ENCODE data around the gene DDX1. TPM values are rescaled to one million over a fixed set of nuclear protein-coding genes. Genes with fewer than 3 reads are reported as not detected.
A peak's percentile ranks its signal among the peaks of the same experiment; 100 is the strongest.

DDX1 gene
- total and polyA plus RNA-seq, 9 of the 15 experiments (the other 6 are each of a cell fraction or from before 2014, with no cell fraction given), result 116 to 277 (median 232) TPM

DNA sequence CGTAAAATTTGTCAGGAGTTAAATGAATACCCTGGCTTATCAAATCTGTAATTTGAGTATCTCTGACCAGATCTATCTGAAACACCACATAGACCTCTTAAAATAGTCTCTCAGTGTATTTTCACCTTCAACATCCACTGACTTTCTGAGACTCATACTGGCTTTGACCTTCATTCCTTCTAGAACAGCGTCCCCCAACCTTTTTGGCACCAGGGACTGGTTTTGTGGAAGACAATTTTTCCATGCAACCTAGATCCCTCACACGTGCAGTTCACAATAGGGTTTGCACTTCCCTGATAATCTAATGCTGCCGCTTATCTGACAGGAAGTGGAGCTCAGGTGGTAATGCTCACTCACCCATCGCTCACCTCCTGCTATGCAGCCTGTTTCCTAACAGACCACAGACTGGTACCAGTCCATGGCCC is 33.8 kb upstream of the DDX1 start (continued):
- TF ChIP-seq, protein P1, sequence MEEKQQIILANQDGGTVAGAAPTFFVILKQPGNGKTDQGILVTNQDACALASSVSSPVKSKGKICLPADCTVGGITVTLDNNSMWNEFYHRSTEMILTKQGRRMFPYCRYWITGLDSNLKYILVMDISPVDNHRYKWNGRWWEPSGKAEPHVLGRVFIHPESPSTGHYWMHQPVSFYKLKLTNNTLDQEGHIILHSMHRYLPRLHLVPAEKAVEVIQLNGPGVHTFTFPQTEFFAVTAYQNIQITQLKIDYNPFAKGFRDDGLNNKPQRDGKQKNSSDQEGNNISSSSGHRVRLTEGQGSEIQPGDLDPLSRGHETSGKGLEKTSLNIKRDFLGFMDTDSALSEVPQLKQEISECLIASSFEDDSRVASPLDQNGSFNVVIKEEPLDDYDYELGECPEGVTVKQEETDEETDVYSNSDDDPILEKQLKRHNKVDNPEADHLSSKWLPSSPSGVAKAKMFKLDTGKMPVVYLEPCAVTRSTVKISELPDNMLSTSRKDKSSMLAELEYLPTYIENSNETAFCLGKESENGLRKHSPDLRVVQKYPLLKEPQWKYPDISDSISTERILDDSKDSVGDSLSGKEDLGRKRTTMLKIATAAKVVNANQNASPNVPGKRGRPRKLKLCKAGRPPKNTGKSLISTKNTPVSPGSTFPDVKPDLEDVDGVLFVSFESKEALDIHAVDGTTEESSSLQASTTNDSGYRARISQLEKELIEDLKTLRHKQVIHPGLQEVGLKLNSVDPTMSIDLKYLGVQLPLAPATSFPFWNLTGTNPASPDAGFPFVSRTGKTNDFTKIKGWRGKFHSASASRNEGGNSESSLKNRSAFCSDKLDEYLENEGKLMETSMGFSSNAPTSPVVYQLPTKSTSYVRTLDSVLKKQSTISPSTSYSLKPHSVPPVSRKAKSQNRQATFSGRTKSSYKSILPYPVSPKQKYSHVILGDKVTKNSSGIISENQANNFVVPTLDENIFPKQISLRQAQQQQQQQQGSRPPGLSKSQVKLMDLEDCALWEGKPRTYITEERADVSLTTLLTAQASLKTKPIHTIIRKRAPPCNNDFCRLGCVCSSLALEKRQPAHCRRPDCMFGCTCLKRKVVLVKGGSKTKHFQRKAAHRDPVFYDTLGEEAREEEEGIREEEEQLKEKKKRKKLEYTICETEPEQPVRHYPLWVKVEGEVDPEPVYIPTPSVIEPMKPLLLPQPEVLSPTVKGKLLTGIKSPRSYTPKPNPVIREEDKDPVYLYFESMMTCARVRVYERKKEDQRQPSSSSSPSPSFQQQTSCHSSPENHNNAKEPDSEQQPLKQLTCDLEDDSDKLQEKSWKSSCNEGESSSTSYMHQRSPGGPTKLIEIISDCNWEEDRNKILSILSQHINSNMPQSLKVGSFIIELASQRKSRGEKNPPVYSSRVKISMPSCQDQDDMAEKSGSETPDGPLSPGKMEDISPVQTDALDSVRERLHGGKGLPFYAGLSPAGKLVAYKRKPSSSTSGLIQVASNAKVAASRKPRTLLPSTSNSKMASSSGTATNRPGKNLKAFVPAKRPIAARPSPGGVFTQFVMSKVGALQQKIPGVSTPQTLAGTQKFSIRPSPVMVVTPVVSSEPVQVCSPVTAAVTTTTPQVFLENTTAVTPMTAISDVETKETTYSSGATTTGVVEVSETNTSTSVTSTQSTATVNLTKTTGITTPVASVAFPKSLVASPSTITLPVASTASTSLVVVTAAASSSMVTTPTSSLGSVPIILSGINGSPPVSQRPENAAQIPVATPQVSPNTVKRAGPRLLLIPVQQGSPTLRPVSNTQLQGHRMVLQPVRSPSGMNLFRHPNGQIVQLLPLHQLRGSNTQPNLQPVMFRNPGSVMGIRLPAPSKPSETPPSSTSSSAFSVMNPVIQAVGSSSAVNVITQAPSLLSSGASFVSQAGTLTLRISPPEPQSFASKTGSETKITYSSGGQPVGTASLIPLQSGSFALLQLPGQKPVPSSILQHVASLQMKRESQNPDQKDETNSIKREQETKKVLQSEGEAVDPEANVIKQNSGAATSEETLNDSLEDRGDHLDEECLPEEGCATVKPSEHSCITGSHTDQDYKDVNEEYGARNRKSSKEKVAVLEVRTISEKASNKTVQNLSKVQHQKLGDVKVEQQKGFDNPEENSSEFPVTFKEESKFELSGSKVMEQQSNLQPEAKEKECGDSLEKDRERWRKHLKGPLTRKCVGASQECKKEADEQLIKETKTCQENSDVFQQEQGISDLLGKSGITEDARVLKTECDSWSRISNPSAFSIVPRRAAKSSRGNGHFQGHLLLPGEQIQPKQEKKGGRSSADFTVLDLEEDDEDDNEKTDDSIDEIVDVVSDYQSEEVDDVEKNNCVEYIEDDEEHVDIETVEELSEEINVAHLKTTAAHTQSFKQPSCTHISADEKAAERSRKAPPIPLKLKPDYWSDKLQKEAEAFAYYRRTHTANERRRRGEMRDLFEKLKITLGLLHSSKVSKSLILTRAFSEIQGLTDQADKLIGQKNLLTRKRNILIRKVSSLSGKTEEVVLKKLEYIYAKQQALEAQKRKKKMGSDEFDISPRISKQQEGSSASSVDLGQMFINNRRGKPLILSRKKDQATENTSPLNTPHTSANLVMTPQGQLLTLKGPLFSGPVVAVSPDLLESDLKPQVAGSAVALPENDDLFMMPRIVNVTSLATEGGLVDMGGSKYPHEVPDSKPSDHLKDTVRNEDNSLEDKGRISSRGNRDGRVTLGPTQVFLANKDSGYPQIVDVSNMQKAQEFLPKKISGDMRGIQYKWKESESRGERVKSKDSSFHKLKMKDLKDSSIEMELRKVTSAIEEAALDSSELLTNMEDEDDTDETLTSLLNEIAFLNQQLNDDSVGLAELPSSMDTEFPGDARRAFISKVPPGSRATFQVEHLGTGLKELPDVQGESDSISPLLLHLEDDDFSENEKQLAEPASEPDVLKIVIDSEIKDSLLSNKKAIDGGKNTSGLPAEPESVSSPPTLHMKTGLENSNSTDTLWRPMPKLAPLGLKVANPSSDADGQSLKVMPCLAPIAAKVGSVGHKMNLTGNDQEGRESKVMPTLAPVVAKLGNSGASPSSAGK (IDR thresholded peaks at IDR 0.05), result no peak; the same call in 1 of the 2 replicates
- TF ChIP-seq TOE1 (IDR thresholded peaks at IDR 0.05; ENCODE audit: borderline replicate concordance) (no peak), TOE1 (CRISPR knock-in tag; IDR thresholded peaks at IDR 0.05; ENCODE audit: borderline replicate concordance, low read depth) (no peak), ZFPM2 (CRISPR knock-in tag; IDR thresholded peaks at IDR 0.05) (no peak), SAP30 (IDR thresholded peaks at IDR 0.05; ENCODE audit: borderline replicate concordance, insufficient read depth, low read depth, low read length, poor library complexity, severe bottlenecking) (no peak), RFX5 (IDR thresholded peaks at IDR 0.05; ENCODE audit: low read depth, low read length) (no peak), EHMT2 (IDR thresholded peaks at IDR 0.05) (no peak), MYC (IDR thresholded peaks at IDR 0.05; ENCODE audit: low read depth, low read length) (peak; percentile 77), MYC (CRISPR knock-in tag; IDR thresholded peaks at IDR 0.05; ENCODE audit: borderline replicate concordance, low read depth) (no peak; the same call in 1 of the 2 replicates), ZNF444 (CRISPR knock-in tag; IDR thresholded peaks at IDR 0.05) (no peak), SIRT6 (IDR thresholded peaks at IDR 0.05; ENCODE audit: low read depth, low read length) (no peak), CBX3 (IDR thresholded peaks at IDR 0.05; ENCODE audit: borderline replicate concordance in 1 of 2, low read length in 2 of 2) (no peak)
- TF ChIP-seq, protein P2, sequence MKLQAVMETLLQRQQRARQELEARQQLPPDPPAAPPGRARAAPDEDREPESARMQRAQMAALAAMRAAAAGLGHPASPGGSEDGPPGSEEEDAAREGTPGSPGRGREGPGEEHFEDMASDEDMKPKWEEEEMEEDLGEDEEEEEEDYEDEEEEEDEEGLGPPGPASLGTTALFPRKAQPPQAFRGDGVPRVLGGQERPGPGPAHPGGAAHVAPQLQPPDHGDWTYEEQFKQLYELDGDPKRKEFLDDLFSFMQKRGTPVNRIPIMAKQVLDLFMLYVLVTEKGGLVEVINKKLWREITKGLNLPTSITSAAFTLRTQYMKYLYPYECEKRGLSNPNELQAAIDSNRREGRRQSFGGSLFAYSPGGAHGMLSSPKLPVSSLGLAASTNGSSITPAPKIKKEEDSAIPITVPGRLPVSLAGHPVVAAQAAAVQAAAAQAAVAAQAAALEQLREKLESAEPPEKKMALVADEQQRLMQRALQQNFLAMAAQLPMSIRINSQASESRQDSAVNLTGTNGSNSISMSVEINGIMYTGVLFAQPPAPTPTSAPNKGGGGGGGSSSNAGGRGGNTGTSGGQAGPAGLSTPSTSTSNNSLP (IDR thresholded peaks at IDR 0.05; ENCODE audit: borderline replicate concordance, low read depth, low read length), result no peak
- TF ChIP-seq, protein P3, sequence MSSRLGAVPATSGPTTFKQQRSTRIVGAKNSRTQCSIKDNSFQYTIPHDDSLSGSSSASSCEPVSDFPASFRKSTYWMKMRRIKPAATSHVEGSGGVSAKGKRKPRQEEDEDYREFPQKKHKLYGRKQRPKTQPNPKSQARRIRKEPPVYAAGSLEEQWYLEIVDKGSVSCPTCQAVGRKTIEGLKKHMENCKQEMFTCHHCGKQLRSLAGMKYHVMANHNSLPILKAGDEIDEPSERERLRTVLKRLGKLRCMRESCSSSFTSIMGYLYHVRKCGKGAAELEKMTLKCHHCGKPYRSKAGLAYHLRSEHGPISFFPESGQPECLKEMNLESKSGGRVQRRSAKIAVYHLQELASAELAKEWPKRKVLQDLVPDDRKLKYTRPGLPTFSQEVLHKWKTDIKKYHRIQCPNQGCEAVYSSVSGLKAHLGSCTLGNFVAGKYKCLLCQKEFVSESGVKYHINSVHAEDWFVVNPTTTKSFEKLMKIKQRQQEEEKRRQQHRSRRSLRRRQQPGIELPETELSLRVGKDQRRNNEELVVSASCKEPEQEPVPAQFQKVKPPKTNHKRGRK (tag; IDR thresholded peaks at IDR 0.05), result no peak

Data from K562 (cell line).